ENCODE measurements around the gene TMEM59.

DNA sequence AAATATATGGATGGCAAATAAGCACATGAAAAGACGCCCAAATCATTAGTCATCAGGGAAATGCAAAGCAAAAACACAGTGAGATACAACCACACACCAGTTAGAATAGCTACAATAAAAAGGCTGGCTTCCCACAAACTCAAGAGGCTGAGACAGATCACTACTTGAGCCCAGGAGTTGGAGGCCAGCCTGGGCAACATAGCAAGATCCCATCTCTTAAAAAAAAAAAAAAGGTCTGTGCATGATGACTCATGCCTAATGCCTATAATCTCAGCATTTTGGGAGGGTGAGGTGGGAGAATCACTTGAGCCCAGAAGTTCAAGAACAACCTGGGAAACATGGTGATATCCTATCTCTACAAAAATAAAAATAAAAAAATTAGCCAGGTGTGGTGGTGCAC lies 54.8 kb downstream of the TMEM59 start:
- TF ChIP-seq, protein P1, sequence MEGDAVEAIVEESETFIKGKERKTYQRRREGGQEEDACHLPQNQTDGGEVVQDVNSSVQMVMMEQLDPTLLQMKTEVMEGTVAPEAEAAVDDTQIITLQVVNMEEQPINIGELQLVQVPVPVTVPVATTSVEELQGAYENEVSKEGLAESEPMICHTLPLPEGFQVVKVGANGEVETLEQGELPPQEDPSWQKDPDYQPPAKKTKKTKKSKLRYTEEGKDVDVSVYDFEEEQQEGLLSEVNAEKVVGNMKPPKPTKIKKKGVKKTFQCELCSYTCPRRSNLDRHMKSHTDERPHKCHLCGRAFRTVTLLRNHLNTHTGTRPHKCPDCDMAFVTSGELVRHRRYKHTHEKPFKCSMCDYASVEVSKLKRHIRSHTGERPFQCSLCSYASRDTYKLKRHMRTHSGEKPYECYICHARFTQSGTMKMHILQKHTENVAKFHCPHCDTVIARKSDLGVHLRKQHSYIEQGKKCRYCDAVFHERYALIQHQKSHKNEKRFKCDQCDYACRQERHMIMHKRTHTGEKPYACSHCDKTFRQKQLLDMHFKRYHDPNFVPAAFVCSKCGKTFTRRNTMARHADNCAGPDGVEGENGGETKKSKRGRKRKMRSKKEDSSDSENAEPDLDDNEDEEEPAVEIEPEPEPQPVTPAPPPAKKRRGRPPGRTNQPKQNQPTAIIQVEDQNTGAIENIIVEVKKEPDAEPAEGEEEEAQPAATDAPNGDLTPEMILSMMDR (IDR thresholded peaks at IDR 0.05): no peak
- TF ChIP-seq POLR2A (IDR thresholded peaks at IDR 0.05): no peak

Data from Peyer's patch (tissue), 4 donors.